Stimulated activated CD8-positive, alpha-beta memory T cell treated with anti-CD3 and anti-CD28 coated beads, Interleukin-15, amount 100 ng/mL, for 4 hours (primary cell): ENCODE measurements around the gene GARS1.
A peak's percentile ranks its signal among the peaks of the same experiment; 100 is the strongest.

Experiments
- DNase-seq, 2 donors: peaks; one replicate each; pipeline ENCODE4 v3.0.0-alpha.2; 2020; ENCODE audit warnings: low read depth in 2 of 2

Gene GARS1

DNA sequence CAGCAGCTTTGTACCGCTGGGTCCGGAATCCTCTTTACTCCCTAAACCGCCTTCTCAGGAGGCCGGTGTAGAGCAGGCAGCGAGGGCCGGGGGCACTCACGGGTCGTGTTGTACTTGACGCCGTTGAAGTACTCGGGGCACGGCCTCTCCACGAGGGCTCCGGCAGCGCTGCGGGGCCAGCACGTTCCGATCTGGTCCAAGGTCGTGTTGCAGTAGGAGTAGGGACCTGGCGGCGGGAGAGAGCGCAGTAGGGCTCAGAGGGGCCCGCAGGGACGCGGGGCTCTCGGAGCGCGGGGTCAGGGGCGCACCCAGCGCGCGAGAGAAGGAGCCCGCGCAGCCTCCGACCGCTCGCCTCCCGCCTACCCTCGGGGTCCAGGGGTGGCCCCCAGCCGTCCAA is 87.1 kb downstream of the GARS1 start:
- DNase-seq = no peak

DNA sequence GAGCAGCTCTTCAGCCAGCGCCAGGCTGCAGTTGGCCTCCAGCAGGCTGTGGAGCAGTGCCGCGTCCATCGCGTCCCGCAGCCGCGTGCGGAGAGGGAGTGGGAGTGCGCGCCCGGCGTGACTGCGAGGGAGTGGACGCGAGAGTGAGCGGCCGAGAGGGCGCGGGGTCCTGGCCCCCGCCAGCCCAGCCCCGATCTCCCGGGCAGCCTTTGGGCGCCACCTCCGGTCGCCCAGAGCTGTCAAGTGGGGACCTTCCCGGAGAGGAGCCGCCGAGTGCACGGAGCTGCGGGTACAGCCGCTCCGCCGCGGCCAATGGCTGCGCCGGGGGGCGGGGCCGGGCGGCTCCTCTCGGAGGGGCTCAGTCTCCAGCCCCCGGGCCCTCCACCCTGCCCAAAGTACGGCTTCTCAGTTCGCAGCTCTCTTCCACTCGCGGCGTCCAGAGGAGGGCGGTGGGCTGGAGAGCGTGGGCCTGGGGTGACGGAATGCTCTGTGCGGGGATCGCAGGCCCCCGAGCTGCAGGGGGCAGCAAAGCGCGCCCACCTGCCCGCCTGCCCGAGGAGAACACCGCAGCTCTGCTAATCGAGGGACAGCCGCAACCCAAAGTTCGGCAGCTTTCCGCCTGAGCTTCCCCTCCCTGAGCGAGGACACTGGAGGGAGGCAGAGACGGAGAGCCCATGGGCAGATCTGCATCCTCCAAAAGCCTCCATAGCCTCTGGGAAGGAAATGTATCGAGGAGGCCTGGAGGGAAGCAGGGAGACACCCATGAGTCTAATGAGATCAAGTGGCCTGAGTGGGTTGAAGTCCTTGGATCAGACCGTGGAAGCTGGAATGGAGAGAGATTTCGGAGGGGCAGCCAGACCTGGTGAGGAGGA is 87.8 kb downstream of the GARS1 start, which contains the start of gene CRHR2:
Gene CRHR2 (minus strand): TSS at position 245 of the 872 bp plus-strand sequence. CDS start 176 bp downstream, at position 69.
- peak in 1 of 2 donors; percentile 7 for DNase-seq

- no peak for DNase-seq
These were observed 88.6 kb downstream of the GARS1 start for GRCh38 chr7:30683306-30683705.
